Epithelial cell of esophagus (primary cell): Measurements from ENCODE around the gene MYL4.

Experiments used
- DNase-seq: peaks from one replicate; pipeline ENCODE4 v3.0.0; 2010; ENCODE audit warnings: low read depth
- H3K4me3 ChIP-seq: 2 replicates; pipeline ENCODE4 v1.5.1; 2011; ENCODE audit warnings: mild to moderate bottlenecking, low read length, control low read depth
- CTCF ChIP-seq: IDR thresholded peaks from 2 replicates; pipeline ENCODE4 v1.5.1; 2011; ENCODE audit warnings: low read depth, mild to moderate bottlenecking, low read length, control low read depth, inconsistent platforms; ENCODE audit not compliant: insufficient read depth; ENCODE audit errors: missing control alignments

Gene MYL4

DNA sequence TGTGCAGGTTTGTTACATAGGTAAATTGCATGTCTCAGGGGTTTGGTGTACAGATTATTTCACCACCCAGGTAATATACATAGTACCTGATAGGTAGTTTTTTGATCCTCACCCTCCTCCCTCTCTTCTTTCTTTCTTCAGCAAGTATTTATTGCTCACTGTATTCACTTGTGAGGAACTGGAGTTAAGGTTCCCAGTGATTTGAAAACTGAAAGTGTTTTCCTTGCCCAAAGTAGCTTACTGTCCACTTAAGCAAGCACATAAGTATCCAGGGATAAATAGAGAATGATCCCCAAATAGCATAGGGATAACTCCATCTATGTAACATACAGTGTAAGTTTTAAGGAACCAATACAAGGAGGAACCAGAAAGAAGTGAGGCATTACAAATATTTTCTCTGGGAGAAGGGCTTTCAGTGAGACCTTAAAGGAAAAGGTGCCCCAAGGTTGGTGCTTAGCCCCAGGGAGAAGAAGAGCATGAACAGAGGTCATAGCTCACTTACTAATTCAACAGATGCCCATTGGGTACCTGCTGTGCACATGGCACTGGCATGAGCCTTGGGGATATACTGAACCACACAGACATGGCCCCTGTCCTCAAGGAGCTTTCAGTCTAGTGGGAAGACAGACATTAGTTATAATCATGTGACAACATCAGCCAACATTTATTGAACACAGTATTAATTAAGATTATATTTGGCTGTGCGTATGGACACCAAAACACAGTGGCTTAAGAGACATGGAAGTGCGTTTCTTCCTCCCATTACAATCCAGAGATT, 17.0 kb downstream of the MYL4 start:
- no peak for DNase-seq
- no peak overlapping the region for H3K4me3 ChIP-seq
- no peak for TF ChIP-seq CTCF

DNA sequence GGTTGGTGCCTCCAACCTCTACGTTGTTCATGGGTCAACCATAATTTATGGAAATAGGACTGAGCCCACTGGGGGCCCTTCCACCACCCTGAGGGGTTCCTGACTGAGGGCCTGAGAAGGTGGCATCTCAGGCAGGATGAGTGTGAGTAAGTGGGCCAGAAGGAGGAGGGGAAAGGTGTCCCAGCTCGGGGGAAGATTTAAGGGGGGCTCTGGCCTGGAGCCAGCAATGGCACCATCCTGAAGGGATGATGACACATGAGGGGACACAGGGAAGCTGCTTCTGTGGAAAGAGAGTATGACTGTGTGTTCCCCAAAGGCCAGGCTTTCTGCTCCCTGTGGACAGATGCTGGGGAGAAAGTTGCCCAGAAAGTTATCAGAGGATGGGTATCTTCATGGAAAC, 18.7 kb downstream of the MYL4 start:
- no peak for DNase-seq

GRCh38 chr17:47229535-47230443, 20.6 kb downstream of the MYL4 start:
- TF ChIP-seq CTCF = peak; percentile 100
- DNase-seq = peak; percentile 93
- no peak overlapping the region for H3K4me3 ChIP-seq

More for the DNA sequence above, 18.7 kb downstream of the MYL4 start:
- no peak overlapping the region for H3K4me3 ChIP-seq
- TF ChIP-seq CTCF = no peak

- no peak for DNase-seq
- no peak overlapping the region for H3K4me3 ChIP-seq
Measured at GRCh38 chr17:47230864-47231263, 21.7 kb downstream of the MYL4 start.

GRCh38 chr17:47231334-47231733, 22.2 kb downstream of the MYL4 start:
- H3K4me3 ChIP-seq = no peak overlapping the region
- no peak for DNase-seq
- no peak for TF ChIP-seq CTCF

More at GRCh38 chr17:47230864-47231263, 21.7 kb downstream of the MYL4 start:
- TF ChIP-seq CTCF = no peak

- no peak overlapping the region for H3K4me3 ChIP-seq
- DNase-seq = no peak
- no peak for TF ChIP-seq CTCF
Measured at GRCh38 chr17:47231866-47232265, 22.7 kb downstream of the MYL4 start.
